DND-41 (cell line): ENCODE data around the gene SSH3.

Source experiments
- ATAC-seq: fragments of 200-7000 bp; cut with Tn5 transposase; 3 replicates; pipeline ENCODE4 v1.9.1; 2021; ENCODE audit warnings: low read depth; ENCODE audit not compliant: insufficient read depth
- DNase-seq: peaks from one replicate; pipeline ENCODE4 v3.0.0-alpha.2; 2020
- H2AFZ ChIP-seq: 2 replicates; pipeline ENCODE4 v1.6.0; 2012; ENCODE audit warnings: low read depth, low read length
- H3K27ac ChIP-seq: 2 replicates; pipeline ENCODE4 v1.5.1; 2012; ENCODE audit warnings: low read length, inconsistent platforms
- H3K27me3 ChIP-seq: fragments of 200-600 bp; sonication (generic); 2 replicates; pipeline ENCODE4 v1.6.0; 2012; ENCODE audit warnings: low read length, mild to moderate bottlenecking, inconsistent platforms; ENCODE audit not compliant: insufficient read depth, poor library complexity
- H3K36me3 ChIP-seq: 2 replicates; pipeline ENCODE4 v1.5.1; 2012; ENCODE audit warnings: low read length, inconsistent platforms; ENCODE audit not compliant: insufficient read depth
- H3K4me1 ChIP-seq: 2 replicates; pipeline ENCODE4 v1.5.1; 2012; ENCODE audit warnings: mild to moderate bottlenecking, low read length; ENCODE audit not compliant: insufficient read depth
- H3K4me2 ChIP-seq: 2 replicates; pipeline ENCODE4 v1.6.0; 2012; ENCODE audit warnings: mild to moderate bottlenecking, moderate library complexity, low read length, inconsistent platforms; ENCODE audit not compliant: insufficient read depth
- H3K4me3 ChIP-seq, 2 experiments: fragments of 200-600 bp in 1 of 2; shearing (Covaris generic) in 1 of 2; 2 replicates each; pipeline ENCODE4 v1.5.1; 2012 to 2016; ENCODE audit warnings: inconsistent platforms in 2 of 2, low read length in 2 of 2, mild to moderate bottlenecking in 2 of 2, low read depth in 1 of 2, moderate library complexity in 1 of 2
- H3K79me2 ChIP-seq: 2 replicates; pipeline ENCODE4 v1.6.0; 2012; ENCODE audit warnings: low read length, inconsistent platforms; ENCODE audit not compliant: insufficient read depth
- H3K9ac ChIP-seq: 2 replicates; pipeline ENCODE4 v1.6.0; 2012; ENCODE audit warnings: low read depth, mild to moderate bottlenecking, inconsistent platforms, low read length, moderate library complexity
- H3K9me3 ChIP-seq: 2 replicates; pipeline ENCODE4 v1.5.1; 2012; ENCODE audit warnings: low read length, moderate library complexity, mild to moderate bottlenecking, inconsistent platforms; ENCODE audit not compliant: insufficient read depth, severe bottlenecking
- H4K20me1 ChIP-seq: 2 replicates; pipeline ENCODE4 v1.6.0; 2012; ENCODE audit warnings: low read length; ENCODE audit not compliant: insufficient read depth
- EZH2 ChIP-seq: IDR thresholded peaks from 3 replicates; pipeline ENCODE4 v1.6.1; 2012; ENCODE audit warnings: borderline replicate concordance, low read depth, mild to moderate bottlenecking, moderate library complexity, low read length, inconsistent platforms; ENCODE audit not compliant: severe bottlenecking
- TF ChIP-seq, protein P1 (sequence below): IDR thresholded peaks from 2 replicates; pipeline ENCODE4 v1.5.1; 2012; ENCODE audit warnings: borderline replicate concordance, low read length, moderate library complexity, mild to moderate bottlenecking; ENCODE audit not compliant: poor library complexity, severe bottlenecking; ENCODE audit errors: extremely low read depth

Gene SSH3

DNA sequence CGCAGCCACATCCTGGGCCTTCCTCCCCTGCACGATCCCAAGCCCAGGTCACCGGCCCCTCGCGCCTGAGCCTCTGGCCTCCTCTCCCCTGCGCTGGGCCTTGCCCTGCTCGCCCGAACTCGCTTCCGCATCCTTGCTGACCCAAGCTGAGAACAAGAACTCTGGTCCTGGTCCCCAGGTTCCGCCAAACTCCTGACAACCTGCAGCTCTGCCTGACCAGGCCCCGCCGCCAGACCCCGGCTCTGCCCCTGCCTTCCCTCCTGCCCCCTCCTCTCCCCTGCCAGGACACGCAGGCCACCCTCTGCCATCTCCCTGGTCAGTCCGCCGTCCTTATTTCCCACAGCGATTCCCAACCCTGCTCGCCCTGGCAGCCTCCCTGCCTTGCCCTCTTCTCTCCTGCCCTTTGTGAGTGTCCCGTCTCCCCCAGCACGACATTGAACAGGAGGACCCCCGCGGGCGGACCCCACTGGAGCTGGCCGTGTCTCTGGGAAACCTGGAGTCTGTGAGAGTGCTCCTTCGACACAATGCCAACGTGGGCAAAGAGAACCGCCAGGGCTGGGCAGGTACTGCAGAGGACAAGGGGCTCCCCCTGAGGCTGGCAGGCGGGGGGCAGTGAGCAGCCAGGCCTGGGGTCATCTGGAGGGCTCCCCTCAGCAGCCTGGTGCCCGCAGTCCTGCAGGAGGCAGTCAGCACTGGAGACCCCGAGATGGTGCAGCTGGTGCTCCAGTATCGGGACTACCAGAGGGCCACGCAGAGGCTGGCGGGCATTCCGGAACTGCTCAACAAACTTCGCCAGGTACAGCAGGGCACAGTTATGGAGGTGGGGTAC, 13.5 kb upstream of the SSH3 start:
- Histone ChIP-seq H3K79me2 (peaks cover 67% of the 10 kb centered on the region), H3K4me3 (peak overlapping the region; percentile 33 to 62; a peak in 3 of 4 replicates), H4K20me1 (0 out of 2 replicates have a peak, but pooled peaks cover 8% of the 10 kb centered on the region), H3K27ac (peak overlapping the region; percentile 72), H3K4me2 (peak overlapping the region; percentile 94), H3K27me3 (no peaks in the 10 kb centered on the region), H2AFZ (no peak overlapping the region), H3K4me1 (peaks cover 72% of the 10 kb centered on the region), H3K9ac (peak overlapping the region; percentile 99), H3K9me3 (peaks cover 3% of the 10 kb centered on the region), H3K36me3 (peaks cover 81% of the 10 kb centered on the region)
- ATAC-seq (no peak; the same call in 2 of the 3 replicates), DNase-seq (no peak)
- TF ChIP-seq, protein P1, sequence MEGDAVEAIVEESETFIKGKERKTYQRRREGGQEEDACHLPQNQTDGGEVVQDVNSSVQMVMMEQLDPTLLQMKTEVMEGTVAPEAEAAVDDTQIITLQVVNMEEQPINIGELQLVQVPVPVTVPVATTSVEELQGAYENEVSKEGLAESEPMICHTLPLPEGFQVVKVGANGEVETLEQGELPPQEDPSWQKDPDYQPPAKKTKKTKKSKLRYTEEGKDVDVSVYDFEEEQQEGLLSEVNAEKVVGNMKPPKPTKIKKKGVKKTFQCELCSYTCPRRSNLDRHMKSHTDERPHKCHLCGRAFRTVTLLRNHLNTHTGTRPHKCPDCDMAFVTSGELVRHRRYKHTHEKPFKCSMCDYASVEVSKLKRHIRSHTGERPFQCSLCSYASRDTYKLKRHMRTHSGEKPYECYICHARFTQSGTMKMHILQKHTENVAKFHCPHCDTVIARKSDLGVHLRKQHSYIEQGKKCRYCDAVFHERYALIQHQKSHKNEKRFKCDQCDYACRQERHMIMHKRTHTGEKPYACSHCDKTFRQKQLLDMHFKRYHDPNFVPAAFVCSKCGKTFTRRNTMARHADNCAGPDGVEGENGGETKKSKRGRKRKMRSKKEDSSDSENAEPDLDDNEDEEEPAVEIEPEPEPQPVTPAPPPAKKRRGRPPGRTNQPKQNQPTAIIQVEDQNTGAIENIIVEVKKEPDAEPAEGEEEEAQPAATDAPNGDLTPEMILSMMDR: no peak
- TF ChIP-seq EZH2: no peak

DNA sequence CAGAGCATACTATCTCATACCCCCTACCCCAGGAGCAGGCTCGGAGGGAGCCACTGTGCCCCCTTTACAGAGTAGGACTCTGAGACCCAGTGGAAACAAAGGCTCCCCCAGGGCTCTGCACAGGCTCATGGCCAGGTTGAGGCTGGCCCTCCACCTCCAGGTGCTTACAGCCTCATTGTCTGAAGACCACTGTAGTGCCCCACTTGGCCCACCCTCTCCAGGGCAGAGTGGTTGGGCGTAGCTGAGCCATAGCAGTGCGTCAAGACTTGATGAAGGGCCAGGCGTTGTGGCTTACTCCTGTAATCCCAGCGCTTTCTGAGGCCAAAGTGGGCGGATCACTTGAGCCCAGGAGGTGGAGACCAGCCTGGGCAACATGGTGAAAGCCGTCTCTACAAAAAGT, 12.5 kb upstream of the SSH3 start:
- Histone ChIP-seq H2AFZ (no peak overlapping the region), H3K4me3 (peak overlapping the region in 1 of 2 experiments; percentile 62; a peak in 1 of 4 replicates), H3K9ac (peak overlapping the region; percentile 99; the same call in 1 of the 2 replicates), H4K20me1 (0 out of 2 replicates have a peak, but pooled peaks cover 8% of the 10 kb centered on the region), H3K9me3 (peaks cover 9% of the 10 kb centered on the region), H3K27ac (no peak overlapping the region; the same call in 1 of the 2 replicates), H3K4me2 (peak overlapping the region; percentile 94), H3K4me1 (peaks cover 66% of the 10 kb centered on the region), H3K27me3 (no peaks in the 10 kb centered on the region), H3K36me3 (peaks cover 81% of the 10 kb centered on the region), H3K79me2 (peaks cover 75% of the 10 kb centered on the region)
- TF ChIP-seq, protein P1: no peak
- no peak for TF ChIP-seq EZH2
- ATAC-seq (no peak), DNase-seq (no peak)

DNA sequence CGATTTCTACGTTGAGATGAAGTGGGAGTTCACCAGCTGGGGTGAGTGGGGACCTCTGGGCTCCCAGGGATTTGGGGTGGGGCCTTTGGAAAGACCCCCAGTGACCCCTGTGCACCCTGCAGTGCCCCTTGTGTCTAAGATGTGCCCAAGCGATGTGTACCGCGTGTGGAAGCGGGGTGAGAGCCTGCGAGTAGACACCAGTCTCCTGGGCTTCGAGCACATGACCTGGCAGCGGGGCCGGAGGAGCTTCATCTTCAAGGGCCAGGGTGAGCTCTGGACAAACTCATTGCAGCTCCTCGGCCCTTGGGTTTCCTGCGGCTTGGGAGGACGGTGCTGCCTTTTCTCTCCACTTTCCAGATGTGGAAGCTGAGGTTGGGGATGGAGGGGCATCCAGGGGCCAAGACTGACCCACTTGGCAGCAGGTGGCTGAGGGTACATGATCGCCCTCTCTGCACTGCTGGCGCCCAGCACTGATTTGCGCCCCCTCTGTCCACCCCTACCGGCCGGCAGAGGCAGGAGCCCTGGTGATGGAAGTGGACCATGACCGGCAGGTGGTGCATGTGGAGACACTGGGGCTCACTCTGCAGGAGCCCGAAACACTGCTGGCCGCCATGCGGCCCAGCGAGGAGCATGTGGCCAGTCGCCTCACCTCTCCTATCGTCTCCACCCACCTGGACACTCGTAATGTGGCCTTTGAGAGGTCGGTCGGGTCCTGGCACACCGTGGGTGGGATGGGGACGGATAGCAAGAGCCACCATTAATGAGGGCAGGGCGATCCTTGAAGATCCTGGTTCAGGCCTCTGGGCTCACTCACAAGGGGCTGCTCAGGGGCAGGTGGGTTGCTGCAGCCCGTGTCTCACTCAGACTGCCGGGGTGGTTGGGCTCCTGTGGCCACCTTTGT, 11.6 kb upstream of the SSH3 start:
- Histone ChIP-seq H4K20me1 (0 out of 2 replicates have a peak, but pooled peaks cover 8% of the 10 kb centered on the region), H3K4me3 (no peak overlapping the region), H3K36me3 (peaks cover 81% of the 10 kb centered on the region), H2AFZ (no peak overlapping the region), H3K4me2 (peak overlapping the region; percentile 94), H3K9ac (no peak overlapping the region), H3K27ac (peak overlapping the region; percentile 22; the same call in 1 of the 2 replicates), H3K4me1 (peaks cover 56% of the 10 kb centered on the region), H3K9me3 (peaks cover 9% of the 10 kb centered on the region), H3K27me3 (no peaks in the 10 kb centered on the region), H3K79me2 (peaks cover 80% of the 10 kb centered on the region)
- no peak for TF ChIP-seq EZH2
- TF ChIP-seq, protein P1: no peak
- no peak for ATAC-seq
- DNase-seq: no peak
